ENCODE data around the gene MUC4. TPM values are rescaled to one million over a fixed set of nuclear protein-coding genes. Genes with fewer than 3 reads are reported as not detected.

Gene MUC4
- total RNA-seq, 1 experiment from 2014 or later: not detected

DNA sequence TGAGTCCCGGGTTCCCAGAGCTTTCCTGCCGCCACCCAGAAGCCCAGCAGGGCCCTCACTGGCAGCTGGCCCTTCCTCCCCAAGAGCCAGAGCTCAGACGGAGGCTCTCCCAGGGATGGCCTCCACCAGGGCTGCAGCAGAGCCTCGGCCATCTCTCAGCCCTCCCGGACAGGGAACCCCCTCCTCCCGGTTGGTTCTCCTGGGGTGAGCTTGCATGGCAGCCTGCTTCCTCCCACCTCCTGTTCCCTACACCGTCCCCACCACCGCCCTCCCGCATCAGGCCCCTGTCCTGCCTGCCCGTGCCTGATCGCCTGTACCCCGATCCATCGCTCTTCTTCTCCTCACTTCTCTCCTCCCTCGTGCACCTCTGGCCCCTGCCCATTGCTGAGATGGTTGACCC is 24.1 kb upstream of the MUC4 start:
- TF ChIP-seq, protein P1, sequence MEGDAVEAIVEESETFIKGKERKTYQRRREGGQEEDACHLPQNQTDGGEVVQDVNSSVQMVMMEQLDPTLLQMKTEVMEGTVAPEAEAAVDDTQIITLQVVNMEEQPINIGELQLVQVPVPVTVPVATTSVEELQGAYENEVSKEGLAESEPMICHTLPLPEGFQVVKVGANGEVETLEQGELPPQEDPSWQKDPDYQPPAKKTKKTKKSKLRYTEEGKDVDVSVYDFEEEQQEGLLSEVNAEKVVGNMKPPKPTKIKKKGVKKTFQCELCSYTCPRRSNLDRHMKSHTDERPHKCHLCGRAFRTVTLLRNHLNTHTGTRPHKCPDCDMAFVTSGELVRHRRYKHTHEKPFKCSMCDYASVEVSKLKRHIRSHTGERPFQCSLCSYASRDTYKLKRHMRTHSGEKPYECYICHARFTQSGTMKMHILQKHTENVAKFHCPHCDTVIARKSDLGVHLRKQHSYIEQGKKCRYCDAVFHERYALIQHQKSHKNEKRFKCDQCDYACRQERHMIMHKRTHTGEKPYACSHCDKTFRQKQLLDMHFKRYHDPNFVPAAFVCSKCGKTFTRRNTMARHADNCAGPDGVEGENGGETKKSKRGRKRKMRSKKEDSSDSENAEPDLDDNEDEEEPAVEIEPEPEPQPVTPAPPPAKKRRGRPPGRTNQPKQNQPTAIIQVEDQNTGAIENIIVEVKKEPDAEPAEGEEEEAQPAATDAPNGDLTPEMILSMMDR (conservative IDR thresholded peaks at IDR 0.05; ENCODE audit: low read depth, low read length): no peak
- TF ChIP-seq EZH2phosphoT487 (IDR thresholded peaks at IDR 0.05; ENCODE audit: borderline replicate concordance, low read length) (no peak), EZH2 (IDR thresholded peaks at IDR 0.05; ENCODE audit: low read length, unreplicated experiment) (no peak)
- BruUV-seq (replicated peaks): no TSS peak

DNA sequence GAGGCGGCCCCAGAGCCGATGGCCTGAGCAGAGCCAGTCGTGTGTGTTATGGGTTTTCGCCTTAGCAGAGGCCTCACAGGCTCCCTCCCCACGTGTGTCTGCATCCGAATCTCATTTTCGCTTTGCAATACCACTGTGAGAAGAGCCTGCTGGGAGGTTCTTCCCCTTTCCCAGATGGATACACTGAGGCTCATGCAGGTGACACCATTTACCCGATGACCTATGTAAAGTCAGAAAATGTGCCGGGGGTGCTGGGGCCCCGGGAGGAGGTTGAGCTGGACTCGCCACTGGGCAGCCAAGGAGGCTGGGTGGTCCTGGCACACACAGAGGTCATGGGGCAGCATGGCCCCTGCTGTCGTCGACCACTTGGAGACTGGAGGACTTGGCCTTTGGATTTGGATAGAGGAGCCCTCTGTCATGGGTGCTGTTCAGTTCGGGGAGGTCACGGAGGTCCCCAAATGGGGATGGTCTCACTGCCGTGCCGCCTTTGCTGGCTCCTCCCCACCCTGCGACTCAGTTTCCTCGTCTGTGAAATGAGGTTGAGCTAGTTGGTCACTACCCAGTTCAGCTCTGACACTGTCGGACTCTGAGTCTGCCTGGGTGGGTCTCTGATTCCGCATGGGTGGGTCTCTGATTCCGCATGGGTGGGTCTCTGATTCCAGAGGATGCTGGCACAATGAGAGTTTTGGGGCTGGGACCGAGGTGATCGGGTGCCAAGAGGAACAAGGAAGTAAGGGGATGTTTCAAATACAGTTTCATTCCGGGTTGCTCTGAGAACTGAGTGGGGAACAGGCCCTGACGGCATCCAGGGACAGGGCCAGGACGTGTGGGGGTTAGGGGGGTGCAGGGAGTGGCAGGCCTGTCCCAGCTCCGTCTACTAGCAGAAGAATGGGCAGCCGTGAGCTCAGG is 23.2 kb upstream of the MUC4 start:
- Histone ChIP-seq H3K4me2 (ENCODE audit: low read length) (no peak overlapping the region), H3K79me2 (ENCODE audit: low read length) (no peaks in the 10 kb centered on the region), H3K9ac (ENCODE audit: low read length) (no peak overlapping the region), H4K20me1 (ENCODE audit: low read length) (no peaks in the 10 kb centered on the region), H3K9me2 (replicated peaks; ENCODE audit: low read length) (no peaks in the 10 kb centered on the region), H3F3A (ENCODE audit: low read length, unreplicated experiment) (no peaks in the 10 kb centered on the region), H2AFZ (ENCODE audit: low read length) (no peak overlapping the region), H3K27ac (ENCODE audit: low read length) (no peak overlapping the region), H3K4me3 (ENCODE audit: low read length) (no peak overlapping the region), H3K4me1 (ENCODE audit: insufficient read depth, low read length) (no peaks in the 10 kb centered on the region), H3K27me3 (ENCODE audit: low read length) (no peaks in the 10 kb centered on the region), H3K36me3 (ENCODE audit: low read depth, low read length) (no peaks in the 10 kb centered on the region), H3K9me3 (ENCODE audit: low read length) (no peaks in the 10 kb centered on the region)
- no peak for TF ChIP-seq EZH2 (IDR thresholded peaks at IDR 0.05; ENCODE audit: low read length, unreplicated experiment)
- TF ChIP-seq EZH2phosphoT487 (IDR thresholded peaks at IDR 0.05; ENCODE audit: borderline replicate concordance, low read length): no peak
- ChIA-PET POLR2A (ENCODE audit: unreplicated experiment) (no interaction called here), CTCF (no interaction called here)
- DNase-seq (no peak), ATAC-seq (no peak)
- no TSS peak for BruUV-seq (replicated peaks)
- intact Hi-C loops (cut with micrococcal nuclease): no loop called here

More for the DNA sequence above, 24.1 kb upstream of the MUC4 start:
- ChIA-PET CTCF (no interaction called here), POLR2A (ENCODE audit: unreplicated experiment) (no interaction called here)
- no peak overlapping the region for H3K27ac ChIP-seq (ENCODE audit: low read length)
- intact Hi-C loops (cut with micrococcal nuclease): no loop called here
- H3K9me3 ChIP-seq (ENCODE audit: low read length): no peaks in the 10 kb centered on the region
- H3K9me2 ChIP-seq (replicated peaks; ENCODE audit: low read length): no peaks in the 10 kb centered on the region
- DNase-seq (no peak), ATAC-seq (no peak)
- no peaks in the 10 kb centered on the region for H4K20me1 ChIP-seq (ENCODE audit: low read length)
- H3F3A ChIP-seq (ENCODE audit: low read length, unreplicated experiment): no peaks in the 10 kb centered on the region
- no peaks in the 10 kb centered on the region for H3K4me1 ChIP-seq (ENCODE audit: insufficient read depth, low read length)
- H2AFZ ChIP-seq (ENCODE audit: low read length): no peak overlapping the region
- no peak overlapping the region for H3K4me3 ChIP-seq (ENCODE audit: low read length)
- H3K4me2 ChIP-seq (ENCODE audit: low read length): no peak overlapping the region
- no peaks in the 10 kb centered on the region for H3K27me3 ChIP-seq (ENCODE audit: low read length)
- no peaks in the 10 kb centered on the region for H3K36me3 ChIP-seq (ENCODE audit: low read depth, low read length)
- H3K79me2 ChIP-seq (ENCODE audit: low read length): no peaks in the 10 kb centered on the region
- H3K9ac ChIP-seq (ENCODE audit: low read length): no peak overlapping the region

DNA sequence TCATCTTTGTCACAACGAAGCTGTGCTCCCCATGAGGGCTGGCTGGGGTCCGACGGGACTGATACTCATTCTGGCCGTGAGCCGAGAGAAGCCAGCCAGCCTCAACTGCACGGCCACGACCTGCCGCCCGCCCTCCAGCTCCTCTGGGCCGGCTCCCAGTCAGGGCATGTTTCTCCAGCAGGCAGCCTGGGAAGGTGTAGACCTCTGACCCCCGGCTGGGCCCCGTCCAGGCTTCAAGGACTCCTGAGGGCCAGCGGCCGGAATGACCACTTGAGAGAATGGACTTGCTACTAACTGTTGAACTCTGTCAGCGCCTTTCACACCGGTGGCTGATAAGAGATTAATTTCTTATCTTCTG is 18.1 kb upstream of the MUC4 start:
- Histone ChIP-seq H3K79me2 (ENCODE audit: low read length) (no peaks in the 10 kb centered on the region), H3K4me2 (ENCODE audit: low read length) (no peak overlapping the region), H3K4me3 (ENCODE audit: low read length) (no peak overlapping the region), H3F3A (ENCODE audit: low read length, unreplicated experiment) (no peaks in the 10 kb centered on the region), H3K4me1 (ENCODE audit: insufficient read depth, low read length) (no peaks in the 10 kb centered on the region), H3K9ac (ENCODE audit: low read length) (no peak overlapping the region), H3K9me3 (ENCODE audit: low read length) (no peaks in the 10 kb centered on the region), H3K36me3 (ENCODE audit: low read depth, low read length) (no peaks in the 10 kb centered on the region), H2AFZ (ENCODE audit: low read length) (no peak overlapping the region), H3K9me2 (replicated peaks; ENCODE audit: low read length) (no peaks in the 10 kb centered on the region), H4K20me1 (ENCODE audit: low read length) (no peaks in the 10 kb centered on the region), H3K27ac (ENCODE audit: low read length) (no peak overlapping the region), H3K27me3 (ENCODE audit: low read length) (no peaks in the 10 kb centered on the region)
- no peak for ATAC-seq
- ChIA-PET CTCF (no interaction called here), POLR2A (ENCODE audit: unreplicated experiment) (no interaction called here)
- intact Hi-C loops (cut with micrococcal nuclease): no loop called here
- TF ChIP-seq, protein P1 (conservative IDR thresholded peaks at IDR 0.05; ENCODE audit: low read depth, low read length): no peak
- TF ChIP-seq EZH2phosphoT487 (IDR thresholded peaks at IDR 0.05; ENCODE audit: borderline replicate concordance, low read length) (no peak), EZH2 (IDR thresholded peaks at IDR 0.05; ENCODE audit: low read length, unreplicated experiment) (no peak)
- no peak for DNase-seq
- no TSS peak for BruUV-seq (replicated peaks)
